GM12892 (cell line): ENCODE data around the gene IFNL2.

Experiments used
- POLR2AphosphoS5 ChIP-seq: IDR thresholded peaks from 2 replicates; pipeline ENCODE4 v1.6.1; 2011; ENCODE audit warnings: low read depth, low read length, control low read depth
- TAF1 ChIP-seq: IDR thresholded peaks from 2 replicates; pipeline ENCODE4 v1.6.1; 2011; ENCODE audit warnings: low read depth, mild to moderate bottlenecking, control low read depth, low read length, borderline replicate concordance

DNA sequence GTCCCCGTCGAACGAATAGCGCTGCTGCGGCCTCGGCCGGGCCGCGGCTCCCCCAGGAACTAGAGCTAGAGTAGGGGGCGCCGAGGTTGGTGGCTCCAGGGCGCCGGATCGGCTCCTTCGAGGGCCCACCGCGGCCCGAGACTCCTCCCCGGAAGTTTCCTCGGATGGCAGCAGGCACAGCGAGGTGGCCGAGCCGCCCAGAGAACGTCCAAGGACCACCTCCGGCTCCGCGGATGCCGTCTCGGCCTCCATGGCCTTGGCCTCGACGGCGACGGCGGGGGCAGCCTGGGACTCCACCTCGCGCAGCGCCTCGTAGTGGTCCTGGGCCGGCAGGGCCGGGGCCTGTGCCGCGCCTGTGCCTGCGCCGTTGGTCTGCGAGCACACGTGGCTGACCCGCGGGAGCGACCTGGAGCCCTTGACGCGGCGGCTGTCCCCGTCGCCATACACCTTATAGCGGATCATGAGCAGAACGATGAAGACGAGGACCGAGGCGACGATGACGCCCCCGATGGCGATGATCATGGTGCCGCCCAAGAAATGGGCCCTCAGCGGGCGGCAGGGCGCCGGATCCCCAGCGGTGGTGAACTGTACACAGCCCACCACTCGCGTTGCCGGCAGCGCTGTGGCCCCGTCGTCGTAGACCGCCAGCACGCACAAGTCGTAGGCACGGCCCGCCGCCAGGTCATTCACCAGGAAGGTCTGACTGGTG, 39.8 kb downstream of the IFNL2 start:
- no peak for TF ChIP-seq POLR2AphosphoS5
- TF ChIP-seq TAF1, result no peak
